Measurements from ENCODE around the gene GPR150.
"Not testable (repeated sequence)": the region's sequence is repeated elsewhere in the genome, so short reads cannot be mapped to it uniquely, and the experiment has no call there.

GPR150 gene

GRCh38 chr5:95623706-95624105 lies 3.8 kb downstream of the GPR150 start:
- DNase-seq (ENCODE audit: low read depth): no peak

- DNase-seq (ENCODE audit: low read depth): no peak
Observed at GRCh38 chr5:95624368-95624767, 4.5 kb downstream of the GPR150 start.

- no peak for DNase-seq (ENCODE audit: low read depth)
Observed at GRCh38 chr5:95626701-95627100, 6.8 kb downstream of the GPR150 start.

GRCh38 chr5:95627971-95628810 lies 8.3 kb downstream of the GPR150 start:
- DNase-seq (ENCODE audit: low read depth): no peak

- DNase-seq (ENCODE audit: low read depth): no peak
Observed at GRCh38 chr5:95628933-95629332, 9.0 kb downstream of the GPR150 start.

- DNase-seq (ENCODE audit: low read depth): no peak
Observed at GRCh38 chr5:95630394-95630917, 10.6 kb downstream of the GPR150 start.

- DNase-seq (ENCODE audit: low read depth): peak; percentile 83
Observed at GRCh38 chr5:95631255-95631958, 11.5 kb downstream of the GPR150 start.

GRCh38 chr5:95631991-95632675 lies 12.2 kb downstream of the GPR150 start:
- DNase-seq (ENCODE audit: low read depth): peak; percentile 88

GRCh38 chr5:95632942-95633341 lies 13.1 kb downstream of the GPR150 start:
- not testable (repeated sequence) for DNase-seq (ENCODE audit: low read depth)

- no peak for DNase-seq (ENCODE audit: low read depth)
Observed at GRCh38 chr5:95633671-95634070, 13.8 kb downstream of the GPR150 start.

- DNase-seq (ENCODE audit: low read depth): no peak
Observed at GRCh38 chr5:95634081-95634480, 14.2 kb downstream of the GPR150 start.

- DNase-seq (ENCODE audit: low read depth): no peak
Observed at GRCh38 chr5:95638632-95639031, 18.7 kb downstream of the GPR150 start.

GRCh38 chr5:95641741-95642220 lies 21.9 kb downstream of the GPR150 start:
- no peak for DNase-seq (ENCODE audit: low read depth)

- DNase-seq (ENCODE audit: low read depth): no peak
Observed at GRCh38 chr5:95643152-95643551, 23.3 kb downstream of the GPR150 start.

- peak; percentile 78 for DNase-seq (ENCODE audit: low read depth)
Observed at GRCh38 chr5:95644351-95645042, 24.6 kb downstream of the GPR150 start.

GRCh38 chr5:95646226-95646568 lies 26.3 kb downstream of the GPR150 start:
- not testable (repeated sequence) for DNase-seq (ENCODE audit: low read depth)

GRCh38 chr5:95646569-95647431 lies 26.9 kb downstream of the GPR150 start, which contains the start of gene RFESD:
TSS of gene RFESD (plus strand) at chr5:95646777. CDS start at chr5:95652272, 5,495 bp downstream.
- DNase-seq (ENCODE audit: low read depth): peak; percentile 98

- DNase-seq (ENCODE audit: low read depth): no peak
Observed at GRCh38 chr5:95647886-95648860, 28.3 kb downstream of the GPR150 start.

GRCh38 chr5:95649274-95649673 lies 29.4 kb downstream of the GPR150 start:
- no peak for DNase-seq (ENCODE audit: low read depth)

Measured in ELR (cell line).